GM23338 (cell line): ENCODE data around the gene ZNF687. TPM values are rescaled to one million over a fixed set of nuclear protein-coding genes. Genes with fewer than 3 reads are reported as not detected.

Source experiments
- ATAC-seq: fragments of 200-7000 bp; cut with Tn5 transposase; 3 replicates; pipeline ENCODE4 v1.9.1; 2020
- DNase-seq: peaks from one replicate; pipeline ENCODE4 v3.0.0-alpha.2; 2015; ENCODE audit warnings: low spot score
- H2AFZ ChIP-seq: fragments of 200-600 bp; sonication (generic); 2 replicates; pipeline ENCODE4 v1.8.0; 2016; ENCODE audit warnings: antibody characterized with exemption, mild to moderate bottlenecking, moderate library complexity
- H3F3A ChIP-seq: fragments of 200-600 bp; sonication (generic); replicated peaks from 2 replicates; pipeline ENCODE4 v1.8.0; 2017; ENCODE audit warnings: antibody characterized with exemption, mixed run types, low read depth
- H3K27ac ChIP-seq: fragments of 200-600 bp; sonication (generic); 2 replicates; pipeline ENCODE4 v1.6.1; 2016; ENCODE audit warnings: low read depth
- H3K27me3 ChIP-seq: fragments of 200-600 bp; sonication (generic); 2 replicates; pipeline ENCODE4 v1.8.0; 2016; ENCODE audit warnings: mild to moderate bottlenecking, mixed run types, moderate library complexity; ENCODE audit not compliant: insufficient read depth
- H3K36me3 ChIP-seq: fragments of 200-600 bp; sonication (generic); 2 replicates; pipeline ENCODE4 v1.8.0; 2016; ENCODE audit warnings: mild to moderate bottlenecking; ENCODE audit not compliant: insufficient read depth
- H3K4me1 ChIP-seq: fragments of 200-600 bp; sonication (generic); 2 replicates; pipeline ENCODE4 v1.8.0; 2016; ENCODE audit warnings: mild to moderate bottlenecking, moderate library complexity; ENCODE audit not compliant: insufficient read depth
- H3K4me2 ChIP-seq: fragments of 200-600 bp; sonication (generic); 2 replicates; pipeline ENCODE4 v1.7.1; 2017; ENCODE audit warnings: mixed run types
- H3K4me3 ChIP-seq: fragments of 200-600 bp; sonication (generic); 2 replicates; pipeline ENCODE4 v1.6.1; 2016; ENCODE audit warnings: mixed run types
- H3K79me2 ChIP-seq: fragments of 200-600 bp; sonication (generic); replicated peaks from 2 replicates; pipeline ENCODE4 v1.8.0; 2017; ENCODE audit warnings: mild to moderate bottlenecking; ENCODE audit not compliant: insufficient read depth
- H3K9me2 ChIP-seq: fragments of 200-600 bp; sonication (generic); 2 replicates; pipeline ENCODE4 v1.8.0; 2017; ENCODE audit not compliant: insufficient read depth
- H4K20me1 ChIP-seq: fragments of 200-600 bp; sonication (generic); replicated peaks from 2 replicates; pipeline ENCODE4 v1.8.0; 2017; ENCODE audit warnings: mild to moderate bottlenecking; ENCODE audit not compliant: insufficient read depth
- H3K27ac Mint-ChIP-seq: 2 replicates; pipeline ENCODE4 v1.8.0; 2020; ENCODE audit warnings: inconsistent platforms, mild to moderate bottlenecking, moderate library complexity, mixed read lengths
- H3K27me3 Mint-ChIP-seq: 3 replicates; pipeline ENCODE4 v1.8.0; 2022; ENCODE audit warnings: low read depth, mild to moderate bottlenecking, moderate library complexity, mixed read lengths, inconsistent platforms; ENCODE audit not compliant: insufficient read depth, poor library complexity
- H3K36me3 Mint-ChIP-seq: 3 replicates; pipeline ENCODE4 v1.8.0; 2021; ENCODE audit warnings: low read depth, mild to moderate bottlenecking, inconsistent platforms, moderate library complexity, mixed read lengths
- H3K4me1 Mint-ChIP-seq: 3 replicates; pipeline ENCODE4 v1.8.0; 2020; ENCODE audit warnings: mild to moderate bottlenecking, inconsistent platforms, mixed read lengths
- H3K4me3 Mint-ChIP-seq: 3 replicates; pipeline ENCODE4 v1.8.0; 2021; ENCODE audit warnings: moderate library complexity, mild to moderate bottlenecking, inconsistent platforms, mixed read lengths
- H3K9me3 Mint-ChIP-seq: 3 replicates; pipeline ENCODE4 v1.8.0; 2020; ENCODE audit warnings: moderate library complexity, mild to moderate bottlenecking, inconsistent platforms, mixed read lengths
- CREB1 ChIP-seq: fragments of 250-450 bp; sonication (Bioruptor Pico); IDR thresholded peaks from 2 replicates; pipeline ENCODE4 v1.5.0; 2020; ENCODE audit warnings: low read depth, mild to moderate bottlenecking, moderate library complexity
- NANOG ChIP-seq: IDR thresholded peaks from 2 replicates; pipeline ENCODE4 v1.6.1; 2016; ENCODE audit warnings: antibody characterized with exemption, borderline replicate concordance
- POLR2AphosphoS5 ChIP-seq: IDR thresholded peaks from 2 replicates; pipeline ENCODE4 v1.6.1; 2016; ENCODE audit warnings: antibody characterized with exemption, low read depth
- ZNF114 ChIP-seq: fragments of 250-450 bp; sonication (Bioruptor Pico); IDR thresholded peaks from 2 replicates; pipeline ENCODE4 v1.5.0; 2020; ENCODE audit warnings: mild to moderate bottlenecking, moderate library complexity
- polyA plus RNA-seq: library from polyadenylated mRNA; unstranded; fragments of >200 nt; fragmentation: Nextera tagmentation; extraction: Ambion mirVana; gene quantifications from 2 replicates; pipeline ENCODE4 v1.2.1, GENCODE V29; 2016
- total RNA-seq: library from RNA; depleted of rRNA; stranded (reverse); fragments of >200 nt; shearing (Covaris generic); gene quantifications from 2 replicates; pipeline ENCODE4 v1.2.3, GENCODE V29; 2014
- TF ChIP-seq, protein P1 (sequence below): fragments of 250-450 bp; sonication (Bioruptor Pico); IDR thresholded peaks from 2 replicates; pipeline ENCODE4 v1.5.0; 2020; ENCODE audit warnings: mild to moderate bottlenecking, moderate library complexity
- TF ChIP-seq, protein P2 (sequence below): IDR thresholded peaks from one replicate; pipeline ENCODE4 v1.6.1; 2018; ENCODE audit warnings: antibody characterized with exemption; ENCODE audit not compliant: unreplicated experiment
- TF ChIP-seq, protein P3 (sequence below): IDR thresholded peaks from 2 replicates; pipeline ENCODE4 v1.6.1; 2016; ENCODE audit warnings: antibody characterized with exemption

ZNF687 gene
- total and polyA plus RNA-seq, 2 experiments from 2014 or later: 7.7 to 63.9 TPM

DNA sequence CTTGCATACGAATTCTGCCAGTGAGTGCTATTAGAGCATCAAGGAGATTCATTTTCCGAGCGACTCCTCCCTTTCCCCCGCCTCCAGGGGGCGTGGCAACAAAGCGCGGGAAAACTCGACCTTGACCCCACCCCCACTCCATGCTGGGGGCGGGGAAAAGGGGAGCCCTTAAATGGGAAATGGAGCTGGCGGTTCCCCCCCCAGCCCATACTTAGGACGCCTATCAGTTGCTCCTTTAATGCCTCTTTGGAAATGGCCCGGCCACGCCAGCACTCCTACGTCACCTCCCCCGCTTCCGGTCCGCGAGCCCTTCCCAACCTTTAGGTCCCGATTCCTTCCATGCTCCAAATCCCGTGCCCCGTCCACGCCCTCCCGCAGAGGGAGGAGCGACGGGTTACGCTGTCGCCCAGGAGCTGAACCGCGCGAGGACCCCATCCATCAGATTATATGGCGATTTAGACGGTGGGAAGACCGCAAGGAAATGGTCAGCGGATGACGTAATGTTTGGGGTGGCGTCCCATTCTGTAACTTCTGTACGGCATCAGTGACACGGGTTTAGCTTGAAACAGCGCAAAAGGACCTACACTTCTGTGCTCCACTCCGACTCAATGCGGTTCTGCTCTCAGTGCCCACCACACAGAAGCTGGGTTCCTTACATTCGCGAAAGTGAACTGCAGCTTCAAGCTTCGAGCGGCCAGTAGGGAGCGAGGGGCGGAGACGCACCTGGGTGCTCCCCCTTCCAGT lies 702 bp upstream of the ZNF687 start:
- H3K4me1 Mint-ChIP-seq: peaks cover 19% of the 10 kb centered on the region
- peaks cover 6% of the 10 kb centered on the region; the same call in 1 of the 2 replicates for H3K4me1 ChIP-seq
- peaks cover 22% of the 10 kb centered on the region for H3K36me3 Mint-ChIP-seq
- DNase-seq (peak; percentile 98), ATAC-seq (peak; percentile 46)
- H3K27ac ChIP-seq: peak overlapping the region; percentile 99
- H3F3A ChIP-seq: 0 out of 2 replicates have a peak, but pooled peaks cover 10% of the 10 kb centered on the region
- peak overlapping the region; percentile 100 for H3K27ac Mint-ChIP-seq
- no peaks in the 10 kb centered on the region for H3K9me2 ChIP-seq
- TF ChIP-seq, protein P1, sequence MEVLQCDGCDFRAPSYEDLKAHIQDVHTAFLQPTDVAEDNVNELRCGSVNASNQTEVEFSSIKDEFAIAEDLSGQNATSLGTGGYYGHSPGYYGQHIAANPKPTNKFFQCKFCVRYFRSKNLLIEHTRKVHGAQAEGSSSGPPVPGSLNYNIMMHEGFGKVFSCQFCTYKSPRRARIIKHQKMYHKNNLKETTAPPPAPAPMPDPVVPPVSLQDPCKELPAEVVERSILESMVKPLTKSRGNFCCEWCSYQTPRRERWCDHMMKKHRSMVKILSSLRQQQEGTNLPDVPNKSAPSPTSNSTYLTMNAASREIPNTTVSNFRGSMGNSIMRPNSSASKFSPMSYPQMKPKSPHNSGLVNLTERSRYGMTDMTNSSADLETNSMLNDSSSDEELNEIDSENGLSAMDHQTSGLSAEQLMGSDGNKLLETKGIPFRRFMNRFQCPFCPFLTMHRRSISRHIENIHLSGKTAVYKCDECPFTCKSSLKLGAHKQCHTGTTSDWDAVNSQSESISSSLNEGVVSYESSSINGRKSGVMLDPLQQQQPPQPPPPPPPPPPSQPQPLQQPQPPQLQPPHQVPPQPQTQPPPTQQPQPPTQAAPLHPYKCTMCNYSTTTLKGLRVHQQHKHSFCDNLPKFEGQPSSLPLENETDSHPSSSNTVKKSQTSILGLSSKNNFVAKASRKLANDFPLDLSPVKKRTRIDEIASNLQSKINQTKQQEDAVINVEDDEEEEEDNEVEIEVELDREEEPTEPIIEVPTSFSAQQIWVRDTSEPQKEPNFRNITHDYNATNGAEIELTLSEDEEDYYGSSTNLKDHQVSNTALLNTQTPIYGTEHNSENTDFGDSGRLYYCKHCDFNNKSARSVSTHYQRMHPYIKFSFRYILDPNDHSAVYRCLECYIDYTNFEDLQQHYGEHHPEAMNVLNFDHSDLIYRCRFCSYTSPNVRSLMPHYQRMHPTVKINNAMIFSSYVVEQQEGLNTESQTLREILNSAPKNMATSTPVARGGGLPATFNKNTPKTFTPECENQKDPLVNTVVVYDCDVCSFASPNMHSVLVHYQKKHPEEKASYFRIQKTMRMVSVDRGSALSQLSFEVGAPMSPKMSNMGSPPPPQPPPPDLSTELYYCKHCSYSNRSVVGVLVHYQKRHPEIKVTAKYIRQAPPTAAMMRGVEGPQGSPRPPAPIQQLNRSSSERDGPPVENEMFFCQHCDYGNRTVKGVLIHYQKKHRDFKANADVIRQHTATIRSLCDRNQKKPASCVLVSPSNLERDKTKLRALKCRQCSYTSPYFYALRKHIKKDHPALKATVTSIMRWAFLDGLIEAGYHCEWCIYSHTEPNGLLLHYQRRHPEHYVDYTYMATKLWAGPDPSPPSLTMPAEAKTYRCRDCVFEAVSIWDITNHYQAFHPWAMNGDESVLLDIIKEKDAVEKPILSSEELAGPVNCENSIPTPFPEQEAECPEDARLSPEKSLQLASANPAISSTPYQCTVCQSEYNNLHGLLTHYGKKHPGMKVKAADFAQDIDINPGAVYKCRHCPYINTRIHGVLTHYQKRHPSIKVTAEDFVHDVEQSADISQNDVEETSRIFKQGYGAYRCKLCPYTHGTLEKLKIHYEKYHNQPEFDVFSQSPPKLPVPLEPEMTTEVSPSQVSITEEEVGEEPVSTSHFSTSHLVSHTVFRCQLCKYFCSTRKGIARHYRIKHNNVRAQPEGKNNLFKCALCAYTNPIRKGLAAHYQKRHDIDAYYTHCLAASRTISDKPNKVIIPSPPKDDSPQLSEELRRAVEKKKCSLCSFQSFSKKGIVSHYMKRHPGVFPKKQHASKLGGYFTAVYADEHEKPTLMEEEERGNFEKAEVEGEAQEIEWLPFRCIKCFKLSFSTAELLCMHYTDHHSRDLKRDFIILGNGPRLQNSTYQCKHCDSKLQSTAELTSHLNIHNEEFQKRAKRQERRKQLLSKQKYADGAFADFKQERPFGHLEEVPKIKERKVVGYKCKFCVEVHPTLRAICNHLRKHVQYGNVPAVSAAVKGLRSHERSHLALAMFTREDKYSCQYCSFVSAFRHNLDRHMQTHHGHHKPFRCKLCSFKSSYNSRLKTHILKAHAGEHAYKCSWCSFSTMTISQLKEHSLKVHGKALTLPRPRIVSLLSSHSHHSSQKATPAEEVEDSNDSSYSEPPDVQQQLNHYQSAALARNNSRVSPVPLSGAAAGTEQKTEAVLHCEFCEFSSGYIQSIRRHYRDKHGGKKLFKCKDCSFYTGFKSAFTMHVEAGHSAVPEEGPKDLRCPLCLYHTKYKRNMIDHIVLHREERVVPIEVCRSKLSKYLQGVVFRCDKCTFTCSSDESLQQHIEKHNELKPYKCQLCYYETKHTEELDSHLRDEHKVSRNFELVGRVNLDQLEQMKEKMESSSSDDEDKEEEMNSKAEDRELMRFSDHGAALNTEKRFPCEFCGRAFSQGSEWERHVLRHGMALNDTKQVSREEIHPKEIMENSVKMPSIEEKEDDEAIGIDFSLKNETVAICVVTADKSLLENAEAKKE: no peak
- TF ChIP-seq, protein P2, sequence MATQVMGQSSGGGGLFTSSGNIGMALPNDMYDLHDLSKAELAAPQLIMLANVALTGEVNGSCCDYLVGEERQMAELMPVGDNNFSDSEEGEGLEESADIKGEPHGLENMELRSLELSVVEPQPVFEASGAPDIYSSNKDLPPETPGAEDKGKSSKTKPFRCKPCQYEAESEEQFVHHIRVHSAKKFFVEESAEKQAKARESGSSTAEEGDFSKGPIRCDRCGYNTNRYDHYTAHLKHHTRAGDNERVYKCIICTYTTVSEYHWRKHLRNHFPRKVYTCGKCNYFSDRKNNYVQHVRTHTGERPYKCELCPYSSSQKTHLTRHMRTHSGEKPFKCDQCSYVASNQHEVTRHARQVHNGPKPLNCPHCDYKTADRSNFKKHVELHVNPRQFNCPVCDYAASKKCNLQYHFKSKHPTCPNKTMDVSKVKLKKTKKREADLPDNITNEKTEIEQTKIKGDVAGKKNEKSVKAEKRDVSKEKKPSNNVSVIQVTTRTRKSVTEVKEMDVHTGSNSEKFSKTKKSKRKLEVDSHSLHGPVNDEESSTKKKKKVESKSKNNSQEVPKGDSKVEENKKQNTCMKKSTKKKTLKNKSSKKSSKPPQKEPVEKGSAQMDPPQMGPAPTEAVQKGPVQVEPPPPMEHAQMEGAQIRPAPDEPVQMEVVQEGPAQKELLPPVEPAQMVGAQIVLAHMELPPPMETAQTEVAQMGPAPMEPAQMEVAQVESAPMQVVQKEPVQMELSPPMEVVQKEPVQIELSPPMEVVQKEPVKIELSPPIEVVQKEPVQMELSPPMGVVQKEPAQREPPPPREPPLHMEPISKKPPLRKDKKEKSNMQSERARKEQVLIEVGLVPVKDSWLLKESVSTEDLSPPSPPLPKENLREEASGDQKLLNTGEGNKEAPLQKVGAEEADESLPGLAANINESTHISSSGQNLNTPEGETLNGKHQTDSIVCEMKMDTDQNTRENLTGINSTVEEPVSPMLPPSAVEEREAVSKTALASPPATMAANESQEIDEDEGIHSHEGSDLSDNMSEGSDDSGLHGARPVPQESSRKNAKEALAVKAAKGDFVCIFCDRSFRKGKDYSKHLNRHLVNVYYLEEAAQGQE: peak; percentile 15
- TF ChIP-seq POLR2AphosphoS5: peak; percentile 79
- TF ChIP-seq NANOG: no peak
- TF ChIP-seq CREB1 (CRISPR knock-in tag): peak; percentile 89
- TF ChIP-seq, protein P3, sequence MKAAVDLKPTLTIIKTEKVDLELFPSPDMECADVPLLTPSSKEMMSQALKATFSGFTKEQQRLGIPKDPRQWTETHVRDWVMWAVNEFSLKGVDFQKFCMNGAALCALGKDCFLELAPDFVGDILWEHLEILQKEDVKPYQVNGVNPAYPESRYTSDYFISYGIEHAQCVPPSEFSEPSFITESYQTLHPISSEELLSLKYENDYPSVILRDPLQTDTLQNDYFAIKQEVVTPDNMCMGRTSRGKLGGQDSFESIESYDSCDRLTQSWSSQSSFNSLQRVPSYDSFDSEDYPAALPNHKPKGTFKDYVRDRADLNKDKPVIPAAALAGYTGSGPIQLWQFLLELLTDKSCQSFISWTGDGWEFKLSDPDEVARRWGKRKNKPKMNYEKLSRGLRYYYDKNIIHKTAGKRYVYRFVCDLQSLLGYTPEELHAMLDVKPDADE: peak; percentile 48
- TF ChIP-seq ZNF114 (CRISPR knock-in tag): no peak
- peaks cover 34% of the 10 kb centered on the region for H3K79me2 ChIP-seq
- H2AFZ ChIP-seq: no peak overlapping the region; the same call in 1 of the 2 replicates
- 0 out of 2 replicates have a peak, but pooled peaks cover 5% of the 10 kb centered on the region for H4K20me1 ChIP-seq
- peak overlapping the region; percentile 64 for H3K4me3 ChIP-seq
- no peaks in the 10 kb centered on the region for H3K27me3 ChIP-seq
- 0 out of 2 replicates have a peak, but pooled peaks cover 5% of the 10 kb centered on the region for H3K36me3 ChIP-seq
- no peaks in the 10 kb centered on the region for H3K9me3 Mint-ChIP-seq
- peaks cover 25% of the 10 kb centered on the region for H3K27me3 Mint-ChIP-seq
- peak overlapping the region; percentile 64 for H3K4me2 ChIP-seq
- H3K4me3 Mint-ChIP-seq: peak overlapping the region; percentile 98
